GM12878 (cell line): ENCODE measurements around the gene MS4A6A. TPM values are rescaled to one million over a fixed set of nuclear protein-coding genes. Genes with fewer than 3 reads are reported as not detected.

Source experiments
- ATAC-seq: fragments of 200-7000 bp; cut with Tn5 transposase; 3 replicates; pipeline ENCODE4 v1.9.1; 2020; ENCODE audit warnings: mild to moderate bottlenecking, moderate library complexity
- BruUV-seq: library from RNA; stranded (reverse); fragments of 400-500 nt; replicated peaks from 2 replicates; lab custom pipeline; 2021; lab: Mats Ljungman, UMichigan
- CTCF ChIA-PET: fragments of 300-600 bp; sonication (Branson Sonifier 250); formaldehyde crosslinking; extraction: SDS; loops from one replicate; lab custom pipeline; 2021; ENCODE audit warnings: inconsistent platforms; lab: Yijun Ruan, JAX
- POLR2A ChIA-PET: fragments of 350-600 bp; formaldehyde crosslinking; extraction: SDS; loops from one replicate; lab custom pipeline; 2021; ENCODE audit warnings: inconsistent platforms; lab: Charles Lee
- RAD21 ChIA-PET: fragments of 300-600 bp; sonication (Branson Sonifier 250); formaldehyde crosslinking; loops from one replicate; lab custom pipeline; 2023; ENCODE audit warnings: antibody characterized with exemption; ENCODE audit not compliant: unreplicated experiment; lab: Charles Lee
- SMC1A ChIA-PET: fragments of 300-600 bp; sonication (Branson Sonifier 250); formaldehyde crosslinking; loops from one replicate; lab custom pipeline; 2023; ENCODE audit not compliant: unreplicated experiment, uncharacterized antibody; lab: Charles Lee
- DNase-seq: peaks from one replicate; pipeline ENCODE4 v3.0.0-alpha.2; 2011; ENCODE audit warnings: low read depth, low spot score
- FAIRE-seq: peaks from 3 replicates; lab custom pipeline; 2011; peaks lifted over from hg19 to GRCh38; lab: Jason Lieb, UNC
- H2AFZ ChIP-seq: 2 replicates; pipeline ENCODE4 v1.6.0; 2011; ENCODE audit warnings: low read depth, low read length, control low read depth; ENCODE audit not compliant: control insufficient read depth
- H3K27ac ChIP-seq: 2 replicates; pipeline ENCODE4 v1.5.1; 2011; ENCODE audit warnings: control low read depth; ENCODE audit not compliant: control insufficient read depth, insufficient read depth
- H3K27me3 ChIP-seq, 2 experiments: replicated peaks in 1 of 2; 2 replicates each; pipeline versions ENCODE4 v1.6.0 to v1.6.1; 2011; ENCODE audit warnings: low read length in 1 of 2; ENCODE audit not compliant: control insufficient read depth in 2 of 2, insufficient read depth in 2 of 2
- H3K36me3 ChIP-seq, 2 experiments: 2 replicates each; pipeline ENCODE4 v1.5.1; 2011; ENCODE audit warnings: low read length in 1 of 2; ENCODE audit not compliant: control insufficient read depth in 2 of 2, insufficient read depth in 2 of 2
- H3K4me1 ChIP-seq: 2 replicates; pipeline ENCODE4 v1.6.1; 2011; ENCODE audit warnings: mild to moderate bottlenecking, low read length, moderate library complexity, mixed read lengths; ENCODE audit not compliant: control insufficient read depth, insufficient read depth
- H3K4me2 ChIP-seq: 2 replicates; pipeline ENCODE4 v1.6.0; 2011; ENCODE audit warnings: control low read depth; ENCODE audit not compliant: control insufficient read depth, insufficient read depth
- H3K4me3 ChIP-seq: fragments of 200-600 bp; sonication (generic); 2 replicates; pipeline ENCODE4 v1.5.1; 2016
- H3K79me2 ChIP-seq: 2 replicates; pipeline ENCODE4 v1.6.0; 2011; ENCODE audit warnings: low read length; ENCODE audit not compliant: control insufficient read depth, insufficient read depth
- H3K9ac ChIP-seq: 2 replicates; pipeline ENCODE4 v1.8.0; 2011; ENCODE audit warnings: low read length, control low read depth, mixed read lengths; ENCODE audit not compliant: control insufficient read depth, insufficient read depth
- H3K9me3 ChIP-seq: replicated peaks from 3 replicates; pipeline ENCODE4 v1.5.1; 2011; ENCODE audit warnings: mild to moderate bottlenecking, low read length; ENCODE audit not compliant: control insufficient read depth, insufficient read depth
- H4K20me1 ChIP-seq: 2 replicates; pipeline ENCODE4 v1.6.0; 2011; ENCODE audit not compliant: control insufficient read depth, insufficient read depth
- ATF7 ChIP-seq: fragments of 450-650 bp; IDR thresholded peaks from 2 replicates; pipeline ENCODE4 v1.6.1; 2016; ENCODE audit warnings: low read depth, mild to moderate bottlenecking
- BRCA1 ChIP-seq: IDR thresholded peaks from 2 replicates; pipeline ENCODE4 v1.6.1; 2011; ENCODE audit warnings: low read depth, low read length, improper control_type of control experiment
- CREM ChIP-seq: IDR thresholded peaks from 2 replicates; pipeline ENCODE4 v1.6.1; 2014; ENCODE audit warnings: antibody characterized with exemption, low read depth
- EED ChIP-seq: sonication (generic); IDR thresholded peaks from 2 replicates; pipeline ENCODE4 v1.6.1; 2016; ENCODE audit warnings: antibody characterized with exemption, low read depth
- GABPA ChIP-seq: IDR thresholded peaks from 2 replicates; pipeline ENCODE4 v1.6.1; 2014; ENCODE audit warnings: antibody characterized with exemption, low read depth, mild to moderate bottlenecking, inconsistent platforms
- HDAC2 ChIP-seq: fragments of 200-600 bp; sonication (generic); IDR thresholded peaks from 2 replicates; pipeline ENCODE4 v1.6.1; 2017
- IKZF1 ChIP-seq: fragments of 450-650 bp; conservative IDR thresholded peaks from 2 replicates; pipeline ENCODE4 v1.6.1; 2017; ENCODE audit warnings: antibody characterized with exemption, mild to moderate bottlenecking
- IKZF2 ChIP-seq, 2 experiments: fragments of 450-650 bp; IDR thresholded peaks; 2 replicates each; pipeline ENCODE4 v1.6.1; 2017; ENCODE audit warnings: mild to moderate bottlenecking in 2 of 2, moderate library complexity in 2 of 2
- JUNB ChIP-seq: IDR thresholded peaks from 2 replicates; pipeline ENCODE4 v1.6.1; 2016; ENCODE audit warnings: antibody characterized with exemption, mild to moderate bottlenecking
- MEF2A ChIP-seq: IDR thresholded peaks from 2 replicates; pipeline ENCODE4 v1.6.1; 2011; ENCODE audit warnings: low read depth, mild to moderate bottlenecking, low read length, moderate library complexity; ENCODE audit not compliant: insufficient read depth
- MEF2B ChIP-seq: fragments of 450-650 bp; IDR thresholded peaks from 2 replicates; pipeline ENCODE4 v1.6.1; 2018; ENCODE audit warnings: mild to moderate bottlenecking, moderate library complexity; ENCODE audit not compliant: partially characterized antibody, poor library complexity, severe bottlenecking
- MTA2 ChIP-seq: fragments of 450-650 bp; IDR thresholded peaks from 2 replicates; pipeline ENCODE4 v1.6.1; 2016; ENCODE audit warnings: low read depth, mild to moderate bottlenecking, moderate library complexity
- NBN ChIP-seq: fragments of 450-650 bp; IDR thresholded peaks from 2 replicates; pipeline ENCODE4 v1.6.1; 2016
- NFIC ChIP-seq: IDR thresholded peaks from 2 replicates; pipeline ENCODE4 v1.6.1; 2012; ENCODE audit warnings: low read depth, mild to moderate bottlenecking, inconsistent platforms, low read length, moderate library complexity
- NKRF ChIP-seq: fragments of 450-650 bp; conservative IDR thresholded peaks from 2 replicates; pipeline ENCODE4 v1.6.1; 2017; ENCODE audit warnings: mild to moderate bottlenecking, moderate library complexity
- NR2C2 ChIP-seq: IDR thresholded peaks from 2 replicates; pipeline ENCODE4 v1.6.1; 2011; ENCODE audit warnings: borderline replicate concordance, low read depth; ENCODE audit not compliant: control insufficient read depth, insufficient read length
- POLR2A ChIP-seq: IDR thresholded peaks from 2 replicates; pipeline ENCODE4 v1.6.1; 2011; ENCODE audit warnings: low read depth, mild to moderate bottlenecking, low read length
- RELB ChIP-seq: fragments of 450-650 bp; IDR thresholded peaks from 2 replicates; pipeline ENCODE4 v1.6.1; 2017; ENCODE audit warnings: low read depth, mild to moderate bottlenecking, moderate library complexity
- RFX5 ChIP-seq: IDR thresholded peaks from 2 replicates; pipeline ENCODE4 v1.6.1; 2011; ENCODE audit warnings: low read depth, low read length, improper control_type of control experiment
- RUNX3 ChIP-seq: IDR thresholded peaks from 2 replicates; pipeline ENCODE4 v1.6.1; 2012; ENCODE audit warnings: low read length, inconsistent platforms
- SKIL ChIP-seq: fragments of 450-650 bp; IDR thresholded peaks from 2 replicates; pipeline ENCODE4 v1.6.1; 2017; ENCODE audit warnings: mild to moderate bottlenecking, low read depth, inconsistent platforms; ENCODE audit not compliant: poor library complexity, severe bottlenecking
- WGBS: methylation state at CpG from one replicate; pipeline ENCODE4 v1.1.6; 2016; ENCODE audit warnings: low lambda C conversion rate; ENCODE audit not compliant: insufficient replicate concordance, insufficient coverage; ENCODE audit errors: missing lambda C conversion rate; 5-methylcytosine and 5-hydroxymethylcytosine counted together
- in situ Hi-C: fragments of 300-500 bp; cut with MboI; formaldehyde crosslinking; loops from 9 replicates; pipeline ENCODE4 v1.14.3; 2018; ENCODE audit warnings: mixed read lengths
- intact Hi-C: fragments of 100-400 bp; cut with micrococcal nuclease; formaldehyde crosslinking; loops from one replicate; pipeline ENCODE4 v1.14.2; 2022; ENCODE audit not compliant: unreplicated experiment
- polyA plus RNA-seq, 11 experiments: library from polyadenylated mRNA; depleted of rRNA in 4 of 11; unstranded in 6 of 11; stranded (reverse) in 5 of 11; fragments of >200 nt; fragmentation: Nextera tagmentation in 4 of 11; fragmentation: Illumina TruSeq in 1 of 11; extraction: Ambion mirVana in 4 of 11; extraction: Trizol in 1 of 11; gene quantifications; 1 replicate in 1 of 11; 2 replicates in 10 of 11; pipeline versions ENCODE4 v1.2.1 to v1.2.3, GENCODE V29; 2011 to 2016; ENCODE audit warnings: inconsistent platforms in 2 of 11, missing spikeins in 2 of 11, low read depth in 1 of 11
- total RNA-seq, 4 experiments: library from RNA; depleted of rRNA in 3 of 4; stranded (reverse); fragments of >200 nt in 3 of 4; fragmentation: Illumina TruSeq in 1 of 4; extraction: Trizol in 1 of 4; gene quantifications; 2 replicates each; pipeline versions ENCODE4 v1.2.1 to v1.2.3, GENCODE V29; 2013 to 2021

Gene MS4A6A
- total and polyA plus RNA-seq, 10 of the 15 experiments (the other 5 are each of a cell fraction or from before 2014, with no cell fraction given): 0.75 to 30.7 (median 9.0) TPM

GRCh38 chr11:60211206-60211605, 28.3 kb upstream of the MS4A6A start:
- H3K9me3 ChIP-seq: no peaks in the 10 kb centered on the region; the same call in 2 of the 3 replicates
- POLR2A ChIA-PET: no interaction called here
- no peaks in the 10 kb centered on the region for H3K27me3 ChIP-seq
- FAIRE-seq: no peak
- no peaks in the 10 kb centered on the region for H3K79me2 ChIP-seq
- ATAC-seq: peak; percentile 45
- in situ Hi-C loops: no loop called here
- no TSS peak for BruUV-seq
- 0 out of 2 replicates have a peak, but pooled peaks have one; percentile 14 for TF ChIP-seq EED
- TF ChIP-seq SKIL: no peak
- TF ChIP-seq NR2C2: no peak
- 0 out of 2 replicates have a peak, but pooled peaks have one; percentile 54 for TF ChIP-seq IKZF1
- peak in 1 of 2 experiments; percentile 30; a peak in 1 of 4 replicates for TF ChIP-seq IKZF2 (IDR thresholded peaks at IDR 0.05)
- peak; percentile 81; the same call in 1 of the 2 replicates for TF ChIP-seq MEF2A
- no peak for TF ChIP-seq RELB
- no peak for TF ChIP-seq BRCA1
- TF ChIP-seq CREM: peak; percentile 32; the same call in 1 of the 2 replicates
- TF ChIP-seq HDAC2: no peak
- TF ChIP-seq MEF2B: peak; percentile 78
- TF ChIP-seq NFIC: peak; percentile 55; the same call in 1 of the 2 replicates
- peak; percentile 50 for TF ChIP-seq MTA2
- no peak for TF ChIP-seq POLR2A
- peak; percentile 55; the same call in 1 of the 2 replicates for TF ChIP-seq RUNX3
- peak; percentile 43; the same call in 1 of the 2 replicates for TF ChIP-seq JUNB
- no peak for TF ChIP-seq GABPA
- no peak for TF ChIP-seq RFX5
- TF ChIP-seq NKRF: no peak
- TF ChIP-seq NBN: 0 out of 2 replicates have a peak, but pooled peaks have one; percentile 20
- TF ChIP-seq ATF7: peak; percentile 63; the same call in 1 of the 2 replicates
- H3K27ac ChIP-seq: no peak overlapping the region
- no peak overlapping the region for H3K4me3 ChIP-seq
- no peaks in the 10 kb centered on the region for H4K20me1 ChIP-seq
- H3K4me1 ChIP-seq: peaks cover 4% of the 10 kb centered on the region; the same call in 1 of the 2 replicates
- SMC1A ChIA-PET: interaction anchor here (1.0 to 1.8 kb wide), 4 partner anchors 21 to 245 kb away, joined by 3 to 6 read pairs (median 3); partner anchors contain the start of gene MS4A1
- intact Hi-C loops: no loop called here
- H2AFZ ChIP-seq: no peak overlapping the region
- CTCF ChIA-PET: interaction anchor here (0.9 to 2.9 kb wide), 4 partner anchors 14 to 123 kb away, joined by 3 to 18 read pairs (median 5); no protein-coding TSS in a partner anchor
- no peak for DNase-seq
- RAD21 ChIA-PET: interaction anchor here (1.3 to 1.9 kb wide), 2 partner anchors 18 to 28 kb away, joined by 3 to 4 read pairs; partner anchors contain the start of gene MS4A6A
- H3K36me3 ChIP-seq: no peaks in the 10 kb centered on the region
- 14% methylated on average over 4 of the region's 4 CpGs for WGBS
- 0 out of 2 replicates have a peak overlapping the region, but pooled peaks have one; percentile 1 for H3K4me2 ChIP-seq
- H3K9ac ChIP-seq: no peak overlapping the region
